GM10248 (cell line): ENCODE data around the gene RACGAP1.

Experiments
- CTCF ChIA-PET: fragments of 300-600 bp; sonication (Branson Sonifier 250); formaldehyde crosslinking; extraction: SDS; loops from one replicate; lab custom pipeline; 2021; ENCODE audit warnings: antibody characterized with exemption; lab: Yijun Ruan, JAX
- POLR2A ChIA-PET: fragments of 350-650 bp; sonication (Branson Sonifier 250); formaldehyde crosslinking; extraction: SDS; loops from one replicate; lab custom pipeline; 2020; ENCODE audit warnings: antibody characterized with exemption; lab: Yijun Ruan, JAX
- DNase-seq: peaks from one replicate; pipeline ENCODE4 v3.0.0; 2012; ENCODE audit errors: extremely low spot score
- TF ChIP-seq, protein P1 (sequence below): IDR thresholded peaks from 2 replicates; pipeline ENCODE4 v1.5.1; 2012; ENCODE audit warnings: mild to moderate bottlenecking, low read depth; ENCODE audit errors: extremely low read depth, missing control alignments, control extremely low read depth

The RACGAP1 gene

DNA sequence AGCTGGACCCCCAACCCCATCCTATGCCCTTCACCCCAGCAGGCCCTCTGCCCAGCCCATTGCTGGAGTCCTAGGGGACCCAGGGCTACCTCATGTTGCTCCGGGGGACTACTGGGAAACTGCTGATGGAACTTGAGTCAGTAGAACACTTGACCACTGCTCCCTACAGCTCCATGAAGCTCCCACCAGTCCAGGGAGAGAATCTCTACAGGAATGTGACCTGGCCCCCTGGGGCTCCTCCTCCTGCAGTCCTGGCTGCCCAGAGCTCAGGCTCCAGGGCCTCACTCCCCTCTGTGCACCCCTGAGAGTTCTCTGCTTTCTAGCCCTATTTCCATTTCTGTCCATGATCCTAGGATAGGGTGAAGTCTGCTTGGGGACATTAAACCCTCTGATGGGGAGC, 85.6 kb downstream of the RACGAP1 start:
- TF ChIP-seq, protein P1, sequence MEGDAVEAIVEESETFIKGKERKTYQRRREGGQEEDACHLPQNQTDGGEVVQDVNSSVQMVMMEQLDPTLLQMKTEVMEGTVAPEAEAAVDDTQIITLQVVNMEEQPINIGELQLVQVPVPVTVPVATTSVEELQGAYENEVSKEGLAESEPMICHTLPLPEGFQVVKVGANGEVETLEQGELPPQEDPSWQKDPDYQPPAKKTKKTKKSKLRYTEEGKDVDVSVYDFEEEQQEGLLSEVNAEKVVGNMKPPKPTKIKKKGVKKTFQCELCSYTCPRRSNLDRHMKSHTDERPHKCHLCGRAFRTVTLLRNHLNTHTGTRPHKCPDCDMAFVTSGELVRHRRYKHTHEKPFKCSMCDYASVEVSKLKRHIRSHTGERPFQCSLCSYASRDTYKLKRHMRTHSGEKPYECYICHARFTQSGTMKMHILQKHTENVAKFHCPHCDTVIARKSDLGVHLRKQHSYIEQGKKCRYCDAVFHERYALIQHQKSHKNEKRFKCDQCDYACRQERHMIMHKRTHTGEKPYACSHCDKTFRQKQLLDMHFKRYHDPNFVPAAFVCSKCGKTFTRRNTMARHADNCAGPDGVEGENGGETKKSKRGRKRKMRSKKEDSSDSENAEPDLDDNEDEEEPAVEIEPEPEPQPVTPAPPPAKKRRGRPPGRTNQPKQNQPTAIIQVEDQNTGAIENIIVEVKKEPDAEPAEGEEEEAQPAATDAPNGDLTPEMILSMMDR: no peak
- ChIA-PET CTCF (interaction anchor here (1.0 to 7.1 kb wide), 2 partner anchors 28 to 130 kb away, joined by 5 to 47 read pairs; no protein-coding TSS in a partner anchor), POLR2A (no interaction called here)
- no peak for DNase-seq

DNA sequence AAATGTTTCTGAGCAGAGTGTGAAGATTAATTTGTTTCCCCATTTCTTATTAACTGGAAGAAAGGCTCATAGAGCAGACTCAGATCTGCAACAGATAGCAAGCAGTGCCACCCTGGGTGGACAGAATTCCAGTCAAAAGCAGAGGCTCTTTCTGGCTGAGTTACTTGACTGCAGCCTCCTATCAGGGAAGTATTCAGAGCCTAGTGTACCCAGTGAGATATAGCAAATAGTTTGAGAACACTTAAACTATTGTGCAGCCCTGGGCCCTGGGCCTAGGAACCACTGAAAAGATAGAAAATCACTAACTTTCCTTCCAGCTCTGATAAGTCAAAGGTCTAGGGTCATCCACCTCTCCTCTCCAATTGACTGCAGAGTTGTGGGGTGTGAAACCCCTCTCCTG, 86.0 kb downstream of the RACGAP1 start:
- ChIA-PET POLR2A (no interaction called here), CTCF (interaction anchor here (1.0 to 7.1 kb wide), 2 partner anchors 28 to 131 kb away, joined by 5 to 47 read pairs; no protein-coding TSS in a partner anchor)
- TF ChIP-seq, protein P1: no peak
- DNase-seq: no peak
